ENCODE results near the gene REXO1. TPM values are rescaled to one million over a fixed set of nuclear protein-coding genes. Genes with fewer than 3 reads are reported as not detected.
A peak's percentile ranks its signal among the peaks of the same experiment; 100 is the strongest.
"Not testable (repeated sequence)": the region's sequence is repeated elsewhere in the genome, so short reads cannot be mapped to it uniquely, and the experiment has no call there.

Gene REXO1
- total RNA-seq, 1 donor from 2014 or later, result 39.3 TPM

DNA sequence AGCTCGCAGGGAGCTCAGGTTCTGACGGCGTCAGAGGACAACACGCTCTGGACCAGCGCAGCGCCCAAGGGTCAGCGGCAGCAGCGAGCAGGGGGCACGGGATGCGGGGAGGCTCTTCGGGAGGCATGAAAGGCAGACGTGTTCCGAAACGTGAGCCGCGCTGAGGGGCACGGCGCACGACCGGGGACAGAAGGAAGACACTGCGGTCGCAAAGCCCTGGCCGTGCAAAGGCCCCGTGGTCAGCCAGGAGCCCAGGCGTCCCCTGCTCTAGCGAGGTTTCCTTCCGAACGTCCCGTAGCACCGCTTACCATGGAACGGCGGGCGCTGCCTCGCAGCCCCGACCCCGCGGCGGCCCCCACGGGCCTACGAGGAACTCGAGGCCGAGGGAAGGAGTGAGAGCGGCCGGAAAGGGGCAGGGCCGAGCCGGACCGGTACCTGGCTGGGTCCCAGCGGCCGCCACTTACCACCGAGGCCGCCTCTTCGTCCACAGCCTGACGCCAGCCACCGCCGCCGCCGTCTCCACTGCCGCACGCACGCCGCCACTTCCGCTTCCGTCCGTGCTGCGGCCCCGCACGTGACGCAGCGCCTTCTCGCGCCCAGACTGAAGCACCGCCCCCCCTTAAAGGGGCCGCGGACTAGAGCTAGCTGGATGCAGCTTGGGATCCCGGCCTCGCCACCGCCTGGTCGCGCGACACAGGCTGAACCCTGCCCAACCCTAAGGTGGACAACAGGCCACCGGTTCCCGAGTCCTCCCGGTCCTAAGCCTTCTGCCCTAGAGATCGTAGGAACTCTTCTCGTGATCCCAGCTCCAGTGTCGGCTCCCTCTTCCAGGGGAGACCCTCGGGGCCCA lies 27.6 kb upstream of the REXO1 start:
- peak; percentile 91 for DNase-seq (ENCODE audit: low spot score)

DNA sequence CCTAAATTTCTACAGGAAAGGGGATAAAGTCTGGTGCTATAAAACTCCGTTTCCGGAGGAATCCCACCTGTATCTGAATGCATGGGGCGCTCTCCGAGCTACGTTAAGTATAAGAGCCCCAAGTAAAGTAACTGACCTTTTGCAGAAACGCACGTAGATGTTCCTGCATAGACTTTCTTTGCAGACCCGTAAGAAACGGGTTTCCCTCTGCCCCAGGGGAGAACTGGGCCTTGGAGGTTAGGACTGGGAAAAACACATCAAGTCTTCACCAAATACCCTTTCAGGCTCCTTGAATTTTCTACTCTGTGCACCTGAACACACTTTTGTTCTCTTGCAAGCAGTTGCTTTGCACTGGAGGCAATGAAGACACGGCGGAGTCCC lies 27.0 kb upstream of the REXO1 start:
- DNase-seq (ENCODE audit: low spot score), result not testable (repeated sequence)

DNA sequence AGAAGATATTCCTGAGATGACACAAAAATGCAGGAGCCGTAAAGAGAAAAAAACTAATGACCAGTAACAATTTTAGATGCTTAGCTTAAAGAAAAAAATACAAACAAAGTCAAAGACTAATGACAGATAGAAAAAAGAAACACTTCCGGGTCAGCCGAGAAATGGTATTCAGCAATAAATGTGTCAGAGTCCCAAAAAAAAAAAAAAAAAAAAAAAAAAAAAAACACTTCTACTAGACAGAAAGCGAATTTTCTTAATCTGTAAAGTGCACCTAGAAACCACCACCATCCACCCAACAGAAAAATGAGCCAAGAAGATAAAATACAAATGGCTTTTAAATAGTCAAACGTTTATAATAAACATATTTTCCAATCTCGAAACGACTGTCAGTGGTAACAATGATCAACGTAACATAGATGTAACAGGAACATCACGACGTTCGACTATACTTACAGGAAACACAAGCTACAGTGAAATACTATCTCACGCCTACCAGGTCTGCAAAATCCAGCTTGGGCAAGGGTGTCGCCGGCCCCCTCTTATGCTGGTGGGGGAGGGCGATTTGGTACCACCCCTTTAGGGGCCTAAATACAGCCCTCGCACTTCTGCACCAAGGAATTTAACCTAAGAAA lies 26.4 kb upstream of the REXO1 start:
- no peak for DNase-seq (ENCODE audit: low spot score)

DNA sequence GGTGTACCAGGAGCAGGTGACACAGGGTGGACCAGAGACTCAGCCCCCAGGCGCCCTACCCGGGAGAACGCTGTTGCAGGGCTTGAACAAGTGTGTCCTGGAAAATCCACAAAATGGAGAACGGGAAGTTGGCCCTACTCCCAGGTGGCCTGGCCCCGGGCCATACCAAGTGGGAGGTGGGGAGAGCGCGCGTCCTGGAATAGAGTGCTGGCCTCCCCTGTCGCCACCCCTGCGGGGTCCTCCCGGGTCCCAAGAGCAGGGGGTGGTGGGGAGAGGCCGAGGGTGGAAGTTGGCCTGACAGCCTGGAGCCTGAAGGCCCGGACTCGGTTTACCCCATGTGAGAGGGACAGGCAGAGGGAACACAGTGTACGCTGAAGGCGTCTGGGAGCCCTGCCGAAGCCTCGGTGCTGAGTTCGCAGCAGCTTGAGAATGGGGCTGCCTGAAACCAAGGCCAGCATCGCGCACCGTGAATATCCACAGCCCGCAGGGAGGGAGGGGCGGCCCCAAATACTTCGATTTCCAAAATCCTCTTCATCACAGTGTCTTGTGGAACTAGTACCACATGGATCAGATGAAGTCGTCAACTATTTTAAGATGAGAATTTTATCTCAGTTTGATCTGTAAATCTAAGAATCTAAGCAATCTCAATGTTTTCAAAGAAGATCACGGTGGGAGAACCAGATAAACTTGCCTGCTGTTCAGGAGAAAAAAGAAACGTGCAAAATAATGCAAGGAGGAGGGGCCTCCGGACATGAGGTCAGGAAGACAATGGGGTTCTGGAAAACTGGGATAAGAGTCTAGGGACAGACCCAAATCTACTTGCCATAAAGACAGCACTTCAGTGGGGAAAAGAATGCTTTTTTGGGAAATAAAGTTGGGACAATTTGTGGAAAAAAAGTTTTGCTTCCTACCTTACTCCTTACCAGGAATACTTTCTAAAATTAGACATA lies 25.5 kb upstream of the REXO1 start:
- peak; percentile 65 for DNase-seq (ENCODE audit: low spot score)

DNA sequence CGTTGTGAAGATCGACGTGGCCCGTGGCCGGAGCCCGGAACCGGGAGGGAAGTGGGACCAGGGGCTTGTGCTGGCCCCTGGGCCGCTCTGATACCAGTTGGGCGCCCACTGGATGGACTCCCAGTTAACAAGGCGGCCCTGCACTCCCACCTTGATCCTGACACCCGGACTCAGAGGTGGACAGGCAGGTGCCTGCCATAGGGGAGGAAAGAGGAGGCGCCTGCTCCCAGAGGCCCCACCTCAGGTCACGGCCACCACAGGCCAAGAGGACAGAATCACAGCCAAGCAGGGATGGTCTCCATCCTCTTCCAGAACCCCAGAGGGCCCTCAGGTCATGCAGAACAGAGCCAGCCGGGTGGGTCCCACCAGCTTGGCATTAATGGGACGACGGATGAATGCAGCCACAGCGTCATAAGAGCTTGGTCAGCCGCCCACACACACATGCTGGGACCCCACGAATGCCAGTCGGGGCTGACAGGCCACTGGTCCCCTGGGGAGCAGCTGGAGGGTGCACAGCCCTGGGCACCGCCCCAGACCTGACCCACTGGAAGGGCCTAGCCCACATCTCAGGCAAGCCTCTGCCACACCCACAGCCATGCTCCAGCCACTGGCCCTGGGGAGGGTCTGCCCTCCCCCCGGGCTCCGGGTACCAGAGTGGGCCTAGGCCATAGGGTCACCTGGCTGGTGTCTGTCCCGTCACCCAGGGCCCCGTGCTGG lies 24.7 kb upstream of the REXO1 start:
- DNase-seq (ENCODE audit: low spot score), result no peak

DNA sequence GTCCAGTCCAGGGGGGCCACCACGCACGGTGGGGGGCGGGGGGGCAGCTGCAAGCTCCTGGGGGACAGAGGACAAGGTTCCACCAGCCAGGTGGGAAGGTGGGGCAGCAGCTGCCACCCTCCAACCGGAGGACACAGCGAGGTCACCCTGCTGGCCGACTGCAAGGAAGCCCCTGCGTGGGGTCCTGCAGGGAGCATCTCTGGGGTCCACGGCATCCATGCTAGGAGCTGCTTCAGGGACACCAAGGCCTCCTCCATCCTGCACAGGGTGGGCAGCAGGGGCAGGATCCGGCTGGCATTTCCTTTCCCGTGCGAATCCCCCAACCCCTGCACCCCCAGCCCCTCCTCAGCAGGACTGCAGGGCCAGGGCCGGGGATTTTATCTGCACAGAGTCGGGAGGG lies 23.3 kb upstream of the REXO1 start:
- DNase-seq (ENCODE audit: low spot score), result no peak

DNA sequence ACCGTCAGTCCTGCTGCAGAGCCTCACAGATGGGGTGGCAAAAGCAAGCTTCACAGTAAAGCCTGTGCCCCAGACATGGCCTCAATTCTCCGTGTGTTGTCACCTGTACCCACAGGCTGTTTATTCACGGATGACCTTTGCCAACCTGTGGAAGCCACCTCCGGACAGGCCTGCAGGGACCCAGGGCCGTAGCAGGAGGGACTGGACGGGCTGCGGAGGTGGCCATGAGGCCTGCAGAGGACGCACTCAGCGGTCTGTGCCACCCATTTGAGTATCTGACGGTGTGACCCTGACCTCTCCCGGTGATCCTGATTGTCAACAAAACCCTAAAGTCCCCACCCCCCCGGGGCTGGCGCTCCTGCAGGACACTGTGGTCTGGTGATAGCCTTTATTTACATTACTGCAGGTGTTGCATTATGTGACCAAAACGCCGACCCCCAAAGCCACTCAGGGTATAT lies 22.9 kb upstream of the REXO1 start:
- no peak for DNase-seq (ENCODE audit: low spot score)

DNA sequence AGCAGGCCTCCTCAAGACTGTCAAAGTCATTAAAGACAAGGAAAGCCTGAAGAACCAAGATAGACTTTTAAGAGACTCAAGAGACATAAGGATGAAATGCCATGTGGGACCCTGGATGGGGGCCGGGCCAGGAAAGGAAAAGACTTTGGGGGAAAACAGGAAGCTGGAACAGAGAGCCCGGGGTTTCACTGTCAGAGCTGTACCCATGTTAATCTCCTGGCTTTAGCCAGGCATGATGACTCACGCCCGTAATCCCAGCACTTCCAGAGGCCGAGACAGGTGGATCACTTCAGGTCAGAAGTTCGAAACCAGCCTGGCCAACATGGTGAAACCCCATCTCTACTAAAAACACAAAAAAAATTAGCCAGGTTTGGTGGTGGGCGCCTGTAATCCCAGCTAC lies 20.7 kb upstream of the REXO1 start:
- no peak for DNase-seq (ENCODE audit: low spot score)

DNA sequence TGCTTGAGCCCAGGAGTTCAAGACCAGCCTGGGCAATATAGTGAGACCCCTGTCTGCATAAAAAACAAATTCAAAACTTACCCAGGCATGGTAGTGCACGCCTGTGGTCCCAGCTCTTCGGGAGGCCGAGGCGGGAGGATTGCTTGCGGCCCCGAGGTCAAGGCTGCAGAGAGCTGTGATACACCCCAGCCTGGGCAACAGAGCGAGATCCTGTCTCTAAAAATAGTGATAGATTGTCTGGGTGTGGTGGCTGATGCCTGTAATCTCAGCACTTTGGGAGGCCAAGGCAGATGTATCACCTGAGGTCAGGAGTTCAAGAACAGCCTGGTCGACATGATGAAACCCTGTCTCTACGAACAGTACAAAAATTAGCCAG lies 19.1 kb upstream of the REXO1 start:
- DNase-seq (ENCODE audit: low spot score), result no peak

DNA sequence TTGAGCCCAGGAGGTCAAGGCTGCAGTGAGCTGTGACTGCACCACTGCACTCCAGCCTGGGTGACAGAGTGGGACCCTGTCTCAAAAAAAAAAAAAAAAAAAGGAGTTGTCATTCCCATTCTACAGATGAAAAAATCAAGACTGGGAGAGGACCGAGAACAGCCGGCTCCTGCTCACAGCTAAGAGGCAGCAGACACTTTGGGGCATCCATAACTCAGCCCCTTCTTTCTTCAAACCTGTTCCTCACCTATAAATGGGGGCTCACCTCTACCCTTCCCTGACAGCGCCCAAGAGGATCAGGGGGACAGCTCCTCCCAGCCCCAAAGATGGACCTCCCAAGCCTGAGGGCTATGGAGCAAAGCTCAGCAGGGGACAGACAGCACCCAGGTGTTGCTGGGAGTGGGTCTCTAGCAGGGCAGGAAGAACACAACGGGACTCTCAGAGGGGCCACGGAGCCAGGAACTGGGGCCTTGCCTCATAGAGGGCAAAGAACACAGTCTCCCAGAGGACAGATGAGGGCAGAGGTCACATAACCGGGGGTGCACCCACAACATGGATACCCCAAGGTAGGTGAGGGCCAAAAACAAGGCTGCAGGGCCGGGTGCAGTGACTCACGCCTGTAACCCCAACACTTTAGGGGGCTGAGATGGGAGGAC lies 18.5 kb upstream of the REXO1 start:
- DNase-seq (ENCODE audit: low spot score), result no peak

DNA sequence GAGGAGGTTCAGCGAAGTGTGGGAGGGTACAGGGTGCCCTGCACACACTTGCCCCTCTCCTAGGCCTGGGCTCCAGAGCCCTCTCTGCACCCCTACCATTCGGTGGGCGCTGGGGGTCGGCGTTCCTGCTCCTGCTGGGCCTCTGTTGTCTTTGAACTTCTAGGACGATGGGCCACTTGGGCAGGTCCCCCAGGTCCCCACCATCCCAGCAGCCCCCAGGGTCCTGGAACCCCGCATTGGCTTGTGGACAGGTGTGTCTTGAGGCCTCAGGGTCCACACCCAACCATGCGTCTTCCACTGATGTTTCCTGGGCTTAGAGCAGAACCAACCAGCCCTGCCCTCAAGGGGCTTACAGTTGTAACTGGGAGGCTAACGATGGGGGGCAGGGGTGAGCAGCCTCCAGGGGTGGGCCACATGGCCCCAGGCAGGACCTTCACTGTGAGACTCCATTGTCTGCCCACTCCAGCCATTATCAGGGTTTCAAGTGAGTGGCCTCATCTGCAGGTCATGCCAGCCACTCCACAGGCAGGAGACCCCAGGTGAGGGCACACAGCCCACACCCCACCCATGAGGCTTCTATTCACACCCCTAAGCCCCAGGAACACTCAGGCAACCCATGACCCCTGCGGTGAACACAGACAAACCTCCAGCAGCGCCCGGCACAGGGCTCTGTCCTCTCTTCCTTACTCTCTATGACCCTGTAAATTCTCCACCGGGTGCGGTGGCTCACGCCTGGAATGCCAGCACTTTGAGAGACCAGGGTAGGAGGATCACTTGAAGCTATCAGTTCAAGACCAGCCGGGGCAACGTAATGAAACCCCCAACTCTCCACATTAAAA lies 17.1 kb upstream of the REXO1 start:
- no peak for DNase-seq (ENCODE audit: low spot score)

DNA sequence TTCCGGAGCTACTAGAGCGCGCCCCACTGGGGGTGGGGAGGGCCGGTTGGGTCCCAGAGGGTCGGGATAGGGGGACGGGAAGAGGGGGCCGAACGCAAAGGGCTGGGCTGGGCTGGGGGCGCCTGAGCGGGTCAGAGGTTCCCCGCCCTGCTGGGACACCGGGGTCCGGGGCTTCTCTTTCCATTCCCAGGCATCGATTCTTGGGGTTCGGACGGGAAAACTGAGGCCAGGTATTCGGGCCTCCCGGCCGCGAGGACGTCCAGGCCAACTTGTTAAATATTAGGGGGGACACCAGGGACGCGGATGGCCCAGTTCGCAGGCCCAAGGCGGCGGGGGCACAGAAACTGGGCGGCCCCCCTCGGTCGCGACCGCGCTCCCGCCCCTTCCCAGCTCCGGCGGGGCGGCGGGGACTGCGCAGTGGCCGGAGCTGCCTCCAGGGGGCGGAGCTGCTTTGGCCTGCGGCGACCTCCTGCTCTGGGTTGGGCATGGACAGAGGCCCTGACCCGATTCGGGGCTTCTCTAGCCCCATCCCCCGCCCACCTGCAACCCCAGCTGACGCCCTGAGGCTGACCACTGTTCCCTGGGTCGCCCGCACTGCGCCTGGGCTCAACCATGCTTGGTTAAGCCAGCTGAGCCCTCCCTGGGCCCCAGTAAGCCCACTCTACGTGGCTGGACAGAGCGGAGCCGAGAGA lies 16.3 kb upstream of the REXO1 start:
- no peak for DNase-seq (ENCODE audit: low spot score)

DNA sequence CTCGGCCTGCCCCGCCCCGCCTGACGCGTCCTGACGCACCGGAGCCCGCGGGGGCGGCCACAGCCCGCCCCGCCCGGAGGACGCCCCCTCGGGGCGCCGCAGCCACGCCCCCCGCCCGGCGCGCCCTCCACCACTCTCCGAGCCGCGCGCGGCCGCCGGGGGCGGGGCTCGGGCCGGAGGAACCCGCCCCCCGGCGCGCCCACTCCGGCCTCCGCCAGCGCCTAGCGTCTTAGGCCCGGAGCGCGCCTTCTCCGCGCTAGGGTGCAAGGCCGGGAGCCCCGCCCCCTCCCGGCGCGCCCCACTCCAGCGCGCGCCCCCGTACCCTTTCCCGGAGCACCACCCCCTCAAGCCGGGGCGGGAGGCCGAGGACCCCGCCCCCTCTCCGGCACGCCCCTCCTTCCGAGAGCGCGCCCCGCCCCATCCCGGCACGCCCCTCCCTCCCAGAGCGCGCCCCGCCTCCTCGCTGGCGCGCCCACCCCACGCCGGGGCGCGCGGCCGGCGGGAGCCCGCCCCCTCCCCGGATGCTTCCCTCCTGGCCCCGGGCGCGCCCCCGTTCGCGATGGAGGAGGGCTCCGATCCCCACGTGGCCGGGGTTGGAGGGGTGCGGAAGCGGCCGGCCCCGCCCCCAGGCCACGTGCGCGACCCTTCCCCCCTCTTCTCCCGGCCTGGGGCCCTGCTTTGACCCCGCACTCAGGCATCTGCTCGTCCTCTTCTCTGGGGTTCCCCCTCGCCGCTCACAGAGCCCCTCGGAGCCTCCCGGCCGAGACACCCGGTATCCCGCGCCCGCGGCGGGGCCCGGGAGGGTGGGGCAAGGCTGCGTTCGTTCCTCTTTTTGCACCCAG lies 15.6 kb upstream of the REXO1 start:
- DNase-seq (ENCODE audit: low spot score), result peak; percentile 92

DNA sequence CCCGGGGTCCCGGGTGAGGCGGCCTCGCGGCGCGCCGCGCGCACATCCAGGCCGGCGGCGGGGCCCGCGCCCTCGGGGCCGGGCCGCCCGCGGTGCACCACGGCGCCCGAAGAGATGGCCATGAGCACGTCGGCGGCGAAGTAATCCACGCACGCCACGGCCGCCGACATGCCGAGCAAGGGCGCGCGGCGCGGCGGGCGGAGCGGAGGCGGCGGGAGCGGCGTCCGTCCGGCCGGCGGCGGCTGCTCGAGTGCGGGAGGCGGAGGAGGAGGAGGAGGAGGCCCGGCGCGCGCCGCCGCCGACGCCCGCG lies 15.0 kb upstream of the REXO1 start, which contains the start of gene KLF16:
Gene KLF16, minus strand, starts transcription at position 252 of the 310 bp plus-strand sequence. Its CDS starts 82 bp downstream, at position 170.
- no peak for DNase-seq (ENCODE audit: low spot score)

DNA sequence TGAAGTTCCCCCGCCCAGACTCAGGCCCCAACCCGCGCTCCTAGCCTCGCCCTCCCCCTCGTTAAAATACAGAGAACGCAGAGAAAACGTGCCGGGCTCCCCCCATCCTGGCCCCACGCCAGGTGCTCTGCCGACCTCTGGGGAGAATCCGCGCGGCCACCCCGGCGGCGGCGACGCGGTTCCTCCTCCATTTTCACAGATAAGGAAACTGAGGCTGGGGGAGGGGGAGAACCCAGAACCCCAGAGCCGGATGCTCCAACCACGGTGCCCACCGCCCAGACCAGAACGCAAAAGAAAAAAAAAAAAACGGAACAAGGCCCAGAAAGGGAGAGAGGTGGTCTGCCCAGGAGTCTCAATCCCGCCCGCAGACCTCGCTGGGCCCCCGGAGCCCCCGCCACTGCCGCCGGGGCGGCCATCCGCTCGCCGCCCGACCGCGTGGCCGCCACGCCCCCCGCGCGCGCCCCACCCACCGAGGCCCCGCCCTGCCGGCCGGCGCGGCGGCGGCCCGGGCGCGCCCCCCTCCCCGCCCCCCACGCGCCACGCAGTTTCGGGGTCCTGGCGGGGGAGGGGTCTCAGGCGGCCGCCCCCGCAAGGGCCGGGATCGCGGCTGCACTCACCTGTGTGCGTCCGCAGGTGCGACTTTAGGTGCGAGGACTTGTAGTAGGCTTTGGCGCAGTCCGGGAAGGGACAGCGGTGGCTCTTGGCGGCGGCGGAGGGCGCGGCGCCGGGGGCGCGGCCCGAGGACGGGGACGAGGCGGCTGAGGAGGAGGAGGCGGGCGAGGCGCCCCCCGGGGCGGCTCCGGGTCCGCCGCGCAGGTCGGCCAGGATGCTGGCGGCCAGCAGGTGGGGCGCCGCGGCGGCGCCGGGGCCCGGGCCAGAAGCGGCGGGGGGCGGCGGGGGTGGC lies 14.4 kb upstream of the REXO1 start:
- no peak for DNase-seq (ENCODE audit: low spot score)

DNA sequence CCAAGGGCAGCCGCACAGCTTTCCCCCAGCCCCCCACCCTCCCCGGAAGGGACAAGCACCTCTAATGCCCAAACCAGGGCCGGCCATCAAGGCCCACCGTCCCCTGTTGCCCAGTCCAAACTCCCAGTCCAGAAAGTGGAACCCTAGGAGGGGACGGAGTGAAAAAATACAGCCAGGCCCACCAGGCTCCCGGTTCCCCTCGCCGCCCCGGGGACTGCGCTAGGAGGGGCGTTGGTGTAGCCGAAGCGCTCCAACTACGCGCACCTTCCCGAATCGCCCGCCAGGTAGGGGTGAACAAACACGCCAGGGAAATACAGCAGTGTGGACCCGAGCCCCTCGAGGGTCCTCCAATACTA lies 13.8 kb upstream of the REXO1 start:
- no peak for DNase-seq (ENCODE audit: low spot score)

DNA sequence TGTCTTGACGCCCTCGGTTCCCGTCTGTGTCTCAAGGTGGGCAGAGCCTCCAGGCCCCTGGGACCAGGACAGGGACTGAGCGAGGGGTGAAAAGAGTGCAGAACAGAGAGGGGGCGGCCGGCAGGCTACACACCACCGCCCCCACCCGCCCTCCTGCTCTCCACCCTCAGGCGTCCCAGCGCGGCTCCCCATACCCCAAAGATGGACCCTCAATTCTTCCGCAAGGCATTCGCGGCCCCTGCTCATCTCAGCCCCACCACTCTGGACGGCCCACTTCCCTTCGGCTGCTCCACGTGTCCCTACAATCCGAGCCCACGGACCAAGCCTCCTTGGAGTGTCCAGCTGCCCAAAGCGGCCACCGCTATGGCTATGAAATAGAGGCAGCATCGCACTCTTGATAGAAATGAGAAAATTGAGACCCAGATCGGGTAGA lies 13.3 kb upstream of the REXO1 start:
- no peak for DNase-seq (ENCODE audit: low spot score)

All from ureter (tissue), 1 donor.